Activated CD8-positive, alpha-beta T cell treated with anti-CD3 and anti-CD28 coated beads for 36 hours (primary cell): Measurements from ENCODE around the gene RAB40B. TPM values are rescaled to one million over a fixed set of nuclear protein-coding genes. Genes with fewer than 3 reads are reported as not detected.

Experiments used
- ATAC-seq: fragments of 200-7000 bp; cut with Tn5 transposase; one replicate; pipeline ENCODE4 v1.10.0; 2021; ENCODE audit warnings: mild to moderate bottlenecking, moderate library complexity
- CTCF ChIA-PET: fragments of 350-600 bp; sonication (Branson Sonifier 250); formaldehyde crosslinking; loops from one replicate; lab custom pipeline; 2021; ENCODE audit warnings: antibody characterized with exemption; lab: Charles Lee
- POLR2A ChIA-PET: fragments of 350-600 bp; sonication (Branson Sonifier 250); formaldehyde crosslinking; loops from one replicate; lab custom pipeline; 2021; ENCODE audit warnings: antibody characterized with exemption; lab: Charles Lee
- DNase-seq: peaks from one replicate; pipeline ENCODE4 v3.0.0-alpha.2; 2020
- H3K27ac Mint-ChIP-seq: one replicate; pipeline ENCODE4 v1.8.0; 2021; ENCODE audit warnings: mild to moderate bottlenecking, mixed read lengths
- H3K27me3 Mint-ChIP-seq: one replicate; pipeline ENCODE4 v1.8.0; 2021; ENCODE audit warnings: mixed read lengths
- H3K36me3 Mint-ChIP-seq: one replicate; pipeline ENCODE4 v1.8.0; 2021; ENCODE audit warnings: low read depth, mixed read lengths
- H3K4me1 Mint-ChIP-seq: one replicate; pipeline ENCODE4 v1.8.0; 2021; ENCODE audit warnings: low read depth, mixed read lengths
- H3K4me3 Mint-ChIP-seq: one replicate; pipeline ENCODE4 v1.8.0; 2021; ENCODE audit warnings: mild to moderate bottlenecking, moderate library complexity, mixed read lengths
- H3K9me3 Mint-ChIP-seq: one replicate; pipeline ENCODE4 v1.8.0; 2021; ENCODE audit warnings: mixed read lengths
- intact Hi-C: fragments of 100-400 bp; cut with micrococcal nuclease; formaldehyde crosslinking; loops from one replicate; pipeline ENCODE4 v1.10.0; 2022
- total RNA-seq, 2 experiments: library from RNA; stranded (reverse); gene quantifications; one replicate each; pipeline ENCODE4 v1.2.3, GENCODE V29; 2021
- TF ChIP-seq, protein P1 (sequence below): fragments of 200-600 bp; IDR thresholded peaks from one replicate; pipeline ENCODE4 v1.8.0; 2022; ENCODE audit warnings: antibody characterized with exemption, mild to moderate bottlenecking

The RAB40B gene
- total RNA-seq, 2 experiments from 2014 or later = 1.6 to 3.4 TPM

DNA sequence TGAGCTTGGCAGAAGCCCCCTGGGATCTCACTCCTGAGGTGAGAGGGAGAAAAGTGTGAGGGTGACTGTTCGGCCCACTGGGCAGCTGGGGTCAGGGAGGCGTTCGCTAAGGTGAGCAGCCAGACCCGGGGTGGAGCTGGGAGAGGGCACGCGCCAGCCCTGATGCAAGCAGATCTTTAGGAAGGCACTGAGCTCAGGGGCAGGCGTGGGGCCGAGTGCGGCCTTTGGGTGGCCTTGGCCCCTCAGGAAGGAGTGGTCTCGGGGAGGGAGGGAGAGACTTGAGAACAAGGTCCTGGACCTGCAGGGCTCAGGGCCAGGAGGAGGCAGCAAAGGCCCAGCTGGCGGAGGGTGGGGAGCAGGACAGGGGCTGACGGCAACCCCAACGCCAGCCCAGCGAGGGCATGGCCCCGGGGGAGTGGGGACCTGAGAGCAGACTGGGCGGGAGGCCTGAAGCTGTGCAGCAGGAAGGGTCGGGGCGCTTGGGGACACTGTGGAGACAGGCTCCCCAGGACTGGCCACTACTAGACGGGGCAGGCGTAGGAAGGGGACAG is 35.7 kb downstream of the RAB40B start:
- no peak for ATAC-seq

GRCh38 chr17:82661717-82662683 is 36.5 kb downstream of the RAB40B start:
- ATAC-seq = no peak
- Mint-ChIP-seq H3K36me3 (no peaks in the 10 kb centered on the region), H3K27me3 (no peaks in the 10 kb centered on the region), H3K4me1 (no peaks in the 10 kb centered on the region), H3K9me3 (no peaks in the 10 kb centered on the region), H3K27ac (no peak overlapping the region), H3K4me3 (no peak overlapping the region)
- intact Hi-C loops = loop anchor here (10.0 kb wide), 1 partner anchor 93 kb away; the partner anchor contains the start of gene TBCD
- TF ChIP-seq, protein P1, sequence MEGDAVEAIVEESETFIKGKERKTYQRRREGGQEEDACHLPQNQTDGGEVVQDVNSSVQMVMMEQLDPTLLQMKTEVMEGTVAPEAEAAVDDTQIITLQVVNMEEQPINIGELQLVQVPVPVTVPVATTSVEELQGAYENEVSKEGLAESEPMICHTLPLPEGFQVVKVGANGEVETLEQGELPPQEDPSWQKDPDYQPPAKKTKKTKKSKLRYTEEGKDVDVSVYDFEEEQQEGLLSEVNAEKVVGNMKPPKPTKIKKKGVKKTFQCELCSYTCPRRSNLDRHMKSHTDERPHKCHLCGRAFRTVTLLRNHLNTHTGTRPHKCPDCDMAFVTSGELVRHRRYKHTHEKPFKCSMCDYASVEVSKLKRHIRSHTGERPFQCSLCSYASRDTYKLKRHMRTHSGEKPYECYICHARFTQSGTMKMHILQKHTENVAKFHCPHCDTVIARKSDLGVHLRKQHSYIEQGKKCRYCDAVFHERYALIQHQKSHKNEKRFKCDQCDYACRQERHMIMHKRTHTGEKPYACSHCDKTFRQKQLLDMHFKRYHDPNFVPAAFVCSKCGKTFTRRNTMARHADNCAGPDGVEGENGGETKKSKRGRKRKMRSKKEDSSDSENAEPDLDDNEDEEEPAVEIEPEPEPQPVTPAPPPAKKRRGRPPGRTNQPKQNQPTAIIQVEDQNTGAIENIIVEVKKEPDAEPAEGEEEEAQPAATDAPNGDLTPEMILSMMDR = no peak
- POLR2A ChIA-PET = interaction anchor here (0.7 kb wide), 1 partner anchor 378 kb away, joined by 3 read pairs; no protein-coding TSS in a partner anchor
- DNase-seq = no peak
- CTCF ChIA-PET = no interaction called here

More for the DNA sequence above, 35.7 kb downstream of the RAB40B start:
- ChIA-PET CTCF (interaction anchor here (1.5 kb wide), 1 partner anchor 103 kb away, joined by 4 read pairs; no protein-coding TSS in a partner anchor), POLR2A (no interaction called here)
- DNase-seq = no peak
- no peaks in the 10 kb centered on the region for H3K4me1 Mint-ChIP-seq
- H3K4me3 Mint-ChIP-seq = no peak overlapping the region
- no peaks in the 10 kb centered on the region for H3K9me3 Mint-ChIP-seq
- no peaks in the 10 kb centered on the region for H3K27me3 Mint-ChIP-seq
- H3K27ac Mint-ChIP-seq = no peak overlapping the region
- intact Hi-C loops = loop anchor here (10.0 kb wide), 1 partner anchor 92 kb away; the partner anchor contains the start of gene TBCD
- TF ChIP-seq, protein P1 = no peak
- no peaks in the 10 kb centered on the region for H3K36me3 Mint-ChIP-seq

DNA sequence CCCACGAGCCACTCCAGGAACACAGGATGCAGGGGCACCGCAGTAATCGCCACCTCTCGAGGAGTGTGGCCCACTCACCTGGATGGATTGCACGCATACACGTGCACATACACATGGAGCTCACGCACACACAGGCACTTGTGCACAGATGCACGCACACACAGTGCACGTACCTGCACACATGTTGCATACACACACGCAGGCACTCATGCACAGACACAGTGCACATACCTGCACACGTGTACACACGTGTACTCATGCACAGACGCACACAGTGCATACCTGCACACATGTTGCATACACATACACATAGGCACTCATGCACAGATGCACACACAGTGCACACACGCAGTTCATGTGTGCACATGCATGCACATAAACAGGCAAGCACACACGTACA is 38.6 kb downstream of the RAB40B start:
- ATAC-seq (no peak), DNase-seq (no peak)
- CTCF ChIA-PET = no interaction called here
- no peaks in the 10 kb centered on the region for H3K36me3 Mint-ChIP-seq
- H3K27me3 Mint-ChIP-seq = no peaks in the 10 kb centered on the region
- TF ChIP-seq, protein P1 = no peak
- POLR2A ChIA-PET = no interaction called here
- H3K27ac Mint-ChIP-seq = no peak overlapping the region
- H3K4me1 Mint-ChIP-seq = no peaks in the 10 kb centered on the region
- intact Hi-C loops = loop anchor here (10.0 kb wide), 1 partner anchor 95 kb away; the partner anchor contains the start of gene TBCD
- no peaks in the 10 kb centered on the region for H3K9me3 Mint-ChIP-seq
- no peak overlapping the region for H3K4me3 Mint-ChIP-seq

GRCh38 chr17:82658796-82659452 is 39.6 kb downstream of the RAB40B start:
- DNase-seq (no peak), ATAC-seq (no peak)
- H3K4me1 Mint-ChIP-seq = no peaks in the 10 kb centered on the region

More at GRCh38 chr17:82658796-82659452, 39.6 kb downstream of the RAB40B start:
- Mint-ChIP-seq H3K4me3 (no peak overlapping the region), H3K27ac (no peak overlapping the region), H3K9me3 (no peaks in the 10 kb centered on the region), H3K36me3 (no peaks in the 10 kb centered on the region), H3K27me3 (no peaks in the 10 kb centered on the region)
- TF ChIP-seq, protein P1 = no peak
- POLR2A ChIA-PET = no interaction called here
- intact Hi-C loops = no loop called here
- CTCF ChIA-PET = no interaction called here
